Measurements from ENCODE around the gene ATP9B.

- TF ChIP-seq YY1 (IDR thresholded peaks at IDR 0.05; ENCODE audit: insufficient read depth, insufficient read length) (no peak), ZNF274 (IDR thresholded peaks at IDR 0.05; ENCODE audit: low read depth, low read length) (no peak)
These were observed 49.3 kb upstream of the ATP9B start for GRCh38 chr18:79019881-79020280.
